Psoas muscle (tissue), 8 donors: ENCODE results near the gene SRGAP3. TPM values are rescaled to one million over a fixed set of nuclear protein-coding genes. Genes with fewer than 3 reads are reported as not detected.

Source experiments
- ATAC-seq, 4 donors: fragments of 200-7000 bp; cut with Tn5 transposase; one replicate each; pipeline ENCODE4 v1.9.1; 2020; ENCODE audit warnings: moderate library complexity in 3 of 4, mild to moderate bottlenecking in 2 of 4
- DNase-seq, 2 donors: peaks; one replicate each; pipeline ENCODE4 v3.0.0-alpha.2; 2020
- H3K27ac ChIP-seq: fragments of 200-600 bp; one replicate; pipeline ENCODE4 v1.8.0; 2022
- H3K27me3 ChIP-seq, 3 donors: fragments of 200-600 bp in 1 of 3; one replicate each; pipeline versions ENCODE4 v1.6.1 to v1.8.0; 2013 to 2022; ENCODE audit warnings: low read length in 2 of 3, mild to moderate bottlenecking in 2 of 3, moderate library complexity in 1 of 3; ENCODE audit not compliant: insufficient read depth in 3 of 3
- H3K36me3 ChIP-seq, 2 donors: fragments of 200-600 bp in 1 of 2; one replicate each; pipeline versions ENCODE4 v1.6.1 to v1.8.0; 2013 to 2022; ENCODE audit warnings: low read depth in 1 of 2, mild to moderate bottlenecking in 1 of 2, moderate library complexity in 1 of 2; ENCODE audit not compliant: insufficient read depth in 1 of 2
- H3K4me1 ChIP-seq: fragments of 200-600 bp; one replicate; pipeline ENCODE4 v1.8.0; 2022
- H3K4me3 ChIP-seq: fragments of 200-600 bp; one replicate; pipeline ENCODE4 v1.8.0; 2022; ENCODE audit warnings: mild to moderate bottlenecking
- H3K9me3 ChIP-seq: fragments of 200-600 bp; one replicate; pipeline ENCODE4 v1.8.0; 2022
- CTCF ChIP-seq: fragments of 200-600 bp; IDR thresholded peaks from one replicate; pipeline ENCODE4 v1.8.0; 2022; ENCODE audit warnings: antibody characterized with exemption
- WGBS, 3 donors: extraction: QIAGEN DNeasy Blood & Tissue Kit; methylation state at CpG; one replicate each; pipeline versions ENCODE4 v1.1.6 to v1.1.7; 2013; 5-methylcytosine and 5-hydroxymethylcytosine counted together
- intact Hi-C, 2 donors: fragments of 100-400 bp; cut with DNase I; formaldehyde crosslinking; loops; one replicate each; pipeline versions ENCODE4 v1.11.0 to v1.14.2; 2022
- polyA plus RNA-seq, 3 donors: library from polyadenylated mRNA; stranded (reverse); fragments of 200-250 nt; gene quantifications; one replicate each; pipeline ENCODE4 v1.2.3, GENCODE V29; 2013
- total RNA-seq, 4 donors: library from RNA; stranded (reverse); fragmentation: NEBNext Ultra II Directional in 2 of 4; extraction: Animal tissue kit (Norgen Biotek cat#: 25700) in 2 of 4; gene quantifications; one replicate each; pipeline versions ENCODE4 v1.2.1 to v1.2.4, GENCODE V29; 2021 to 2023
- donor health status: healthy with polysubstance abuse.
- donor health status: DM: no; HTN: no; CAD: no; lungs with moderate emphysema.
- donor health status: Bipolar disorder and iron deficiency.
- donor health status: healthy.
- donor health status: DM: yes; HTN: yes; CAD: no.
- donor health status: DM: no; HTN: no; CAD: no.
- donor health status: DM: no; HTN: no; CAD: no.
- donor health status: DM: yes; HTN: yes; CAD: no.

SRGAP3 gene
- total and polyA plus RNA-seq, 7 donors, result 0.77 to 7.6 (median 1.9) TPM

- no peaks in the 10 kb centered on the region for H3K27me3 ChIP-seq
- H3K9me3 ChIP-seq, result no peaks in the 10 kb centered on the region
- H3K4me3 ChIP-seq, result no peak overlapping the region
- no peak for DNase-seq
- H3K27ac ChIP-seq, result no peak overlapping the region
- TF ChIP-seq CTCF, result no peak
- no peaks in the 10 kb centered on the region for H3K4me1 ChIP-seq
- 1 to 100% (median 95%) methylated on average over 1 of the region's 1 CpG for WGBS, 3 donors
- intact Hi-C loops, result no loop called here
- no peak for ATAC-seq
- peaks cover 0 to 11% of the 10 kb centered on the region in 2 donors for H3K36me3 ChIP-seq
These were observed 186.9 kb downstream of the SRGAP3 start for GRCh38 chr3:9062570-9062969.

GRCh38 chr3:9061634-9062033 is 187.8 kb downstream of the SRGAP3 start:
- H3K4me1 ChIP-seq, result no peaks in the 10 kb centered on the region
- TF ChIP-seq CTCF, result no peak
- intact Hi-C loops, result no loop called here
- peaks cover 0 to 16% of the 10 kb centered on the region in 2 donors for H3K36me3 ChIP-seq
- 82 to 90% (median 84%) methylated on average over 2 of the region's 2 CpGs for WGBS, 3 donors
- no peak for DNase-seq
- H3K27me3 ChIP-seq, result no peaks in the 10 kb centered on the region
- ATAC-seq, result no peak
- H3K4me3 ChIP-seq, result no peak overlapping the region
- no peaks in the 10 kb centered on the region for H3K9me3 ChIP-seq
- H3K27ac ChIP-seq, result no peak overlapping the region

- H3K27me3 ChIP-seq, result no peaks in the 10 kb centered on the region
- no peak overlapping the region for H3K27ac ChIP-seq
- no peaks in the 10 kb centered on the region for H3K4me1 ChIP-seq
- H3K9me3 ChIP-seq, result no peaks in the 10 kb centered on the region
- ATAC-seq (no peak), DNase-seq (no peak)
- intact Hi-C loops, result no loop called here
- H3K36me3 ChIP-seq, result peaks cover 0 to 16% of the 10 kb centered on the region in 2 donors
- TF ChIP-seq CTCF, result no peak
- WGBS, 3 donors, result 76 to 83% (median 80%) methylated on average over 19 of the region's 19 CpGs
- H3K4me3 ChIP-seq, result no peak overlapping the region
These were observed 189.7 kb downstream of the SRGAP3 start for GRCh38 chr3:9059489-9060400.

GRCh38 chr3:9056581-9056980 is 192.9 kb downstream of the SRGAP3 start:
- DNase-seq (no peak), ATAC-seq (no peak)
- WGBS, 3 donors, result 72 to 84% (median 75%) methylated on average over 5 of the region's 5 CpGs
- no peaks in the 10 kb centered on the region for H3K9me3 ChIP-seq
- no peak overlapping the region for H3K4me3 ChIP-seq
- H3K27ac ChIP-seq, result no peak overlapping the region
- H3K4me1 ChIP-seq, result no peaks in the 10 kb centered on the region
- TF ChIP-seq CTCF, result no peak
- no peaks in the 10 kb centered on the region for H3K27me3 ChIP-seq
- intact Hi-C loops, result no loop called here
- peaks cover 0 to 24% of the 10 kb centered on the region in 2 donors for H3K36me3 ChIP-seq
